HTR-8/SVneo (cell line): ENCODE results near the gene GEMIN5.

ENCODE experiments used
- DNase-seq: peaks from one replicate; pipeline ENCODE4 v3.0.0; 2011; ENCODE audit warnings: low spot score, mixed read lengths; ENCODE audit not compliant: insufficient read length
- FAIRE-seq: peaks from 2 replicates; lab custom pipeline; 2011; peaks lifted over from hg19 to GRCh38; lab: Jason Lieb, UNC

GEMIN5 gene

DNA sequence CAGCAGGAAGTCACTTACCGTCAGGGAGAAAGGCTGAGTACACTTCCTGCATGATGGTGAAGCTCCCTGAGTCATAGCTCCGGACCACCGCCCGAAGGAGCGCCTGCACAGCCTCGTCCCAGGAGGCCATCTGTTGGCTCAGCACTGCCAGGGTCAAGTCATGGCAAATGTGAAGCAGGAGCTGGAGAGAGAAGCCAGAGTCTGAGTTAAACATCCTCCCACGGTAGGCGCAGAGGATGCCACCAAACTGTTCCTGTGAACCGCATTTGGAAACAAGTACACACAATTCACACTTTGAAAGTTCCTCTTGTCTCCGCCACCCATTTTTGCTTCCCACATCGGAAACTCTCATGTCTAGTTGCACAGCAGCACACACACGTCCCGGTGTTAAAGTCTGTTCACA lies 45.6 kb downstream of the GEMIN5 start:
- DNase-seq (no peak), FAIRE-seq (no peak)

DNA sequence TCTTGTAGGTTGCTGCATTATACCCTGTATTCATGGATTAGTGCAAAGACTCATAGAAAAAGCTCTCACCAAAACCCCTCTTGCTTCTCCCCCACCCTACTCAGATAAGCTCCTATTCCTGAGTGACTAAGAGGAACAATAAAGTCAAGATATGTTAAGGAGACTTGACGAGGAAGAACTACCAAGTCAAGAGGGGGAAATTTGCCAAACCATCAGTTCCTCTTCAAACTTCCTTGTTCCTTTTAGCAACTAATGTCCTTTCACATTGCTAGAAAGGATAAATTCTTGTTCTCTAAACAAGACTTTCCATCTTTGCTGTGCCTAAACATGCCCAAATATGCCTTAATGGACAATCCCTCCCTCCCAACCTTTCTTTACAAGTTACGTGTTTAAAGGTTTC lies 52.6 kb downstream of the GEMIN5 start:
- FAIRE-seq = no peak
- DNase-seq = no peak

DNA sequence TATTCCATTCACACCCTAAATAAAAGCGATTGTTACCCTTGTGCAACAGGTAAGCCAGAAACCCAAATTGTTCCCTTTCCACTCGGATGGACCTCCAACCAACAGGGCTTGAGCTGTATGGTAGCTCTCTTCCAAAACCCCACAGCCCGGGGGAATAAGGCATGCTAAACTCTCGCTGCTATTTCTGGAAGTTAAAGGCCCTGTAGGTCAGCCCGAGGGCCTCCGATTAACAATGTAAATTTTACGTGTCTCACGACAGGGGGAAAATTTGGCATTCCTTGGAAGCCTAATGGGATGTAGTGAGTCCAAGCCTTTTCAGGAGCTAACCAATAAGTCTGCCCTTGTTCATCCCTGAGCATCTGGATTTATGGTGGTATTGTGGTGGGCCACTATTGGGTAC lies 53.6 kb downstream of the GEMIN5 start:
- DNase-seq = no peak
- no peak for FAIRE-seq

DNA sequence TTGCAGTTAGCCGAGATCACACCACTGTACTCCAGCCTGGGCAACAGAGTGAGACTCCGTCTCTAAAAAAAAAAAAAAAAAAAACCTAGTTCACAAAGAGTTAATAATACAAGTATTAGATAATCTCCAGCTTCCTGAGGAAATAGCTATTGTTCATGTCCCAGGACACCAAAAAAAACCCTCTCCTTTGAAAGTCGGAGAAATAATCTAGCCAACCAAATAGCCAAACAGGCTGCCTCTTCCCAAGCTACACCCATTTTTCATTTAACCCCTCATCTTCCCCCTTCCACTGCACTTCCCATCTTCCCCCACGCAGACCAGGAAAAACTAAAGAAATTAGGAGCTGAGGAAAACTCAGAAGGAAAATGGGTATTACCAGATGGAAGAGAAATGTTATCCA lies 56.0 kb downstream of the GEMIN5 start:
- no peak for DNase-seq
- FAIRE-seq = no peak

DNA sequence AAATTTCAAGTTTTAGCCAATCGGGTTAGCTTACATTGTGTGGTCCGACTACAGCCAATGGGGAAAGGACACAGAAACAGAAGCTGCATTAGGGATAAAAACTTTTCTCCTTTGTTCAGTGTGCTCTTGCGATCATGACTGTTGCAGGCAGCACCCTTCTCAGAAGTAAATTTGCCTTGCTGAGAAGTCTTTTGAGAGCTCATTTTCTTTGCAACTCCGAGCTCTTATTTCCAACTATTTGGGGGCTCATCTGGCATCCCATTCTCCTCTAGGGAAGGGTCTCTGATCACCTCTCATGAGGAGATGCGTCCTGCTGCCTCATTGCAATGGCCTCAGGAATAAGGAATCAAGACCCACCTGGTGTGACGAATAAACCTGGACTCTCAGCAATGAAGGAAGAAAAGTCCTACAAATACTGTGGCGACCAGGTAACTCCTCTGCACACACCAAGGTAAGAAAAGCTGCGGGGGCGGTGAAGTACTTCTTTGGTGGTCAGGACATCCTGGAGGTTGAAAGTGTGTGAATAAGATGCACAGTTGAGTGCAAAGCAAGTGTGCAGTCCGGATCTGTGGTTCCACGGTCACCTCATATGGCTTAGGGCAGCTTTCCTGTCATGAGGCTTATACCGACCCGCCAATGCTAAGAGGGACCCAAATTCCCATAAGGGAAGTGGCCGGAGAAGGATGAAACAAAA lies 59.2 kb downstream of the GEMIN5 start:
- DNase-seq = no peak
- no peak for FAIRE-seq

- DNase-seq = no peak
- no peak for FAIRE-seq
Measured at GRCh38 chr5:154873791-154874331, 64.2 kb downstream of the GEMIN5 start.

- FAIRE-seq (no peak), DNase-seq (no peak)
Measured at GRCh38 chr5:154871734-154872133, 66.3 kb downstream of the GEMIN5 start.

- peak; percentile 22 for DNase-seq
- no peak for FAIRE-seq
Measured at GRCh38 chr5:154868702-154869101, 69.3 kb downstream of the GEMIN5 start.

GRCh38 chr5:154866841-154867240 lies 71.2 kb downstream of the GEMIN5 start:
- DNase-seq (no peak), FAIRE-seq (no peak)

- FAIRE-seq = no peak
- DNase-seq = no peak
Measured at GRCh38 chr5:154865466-154866184, 72.4 kb downstream of the GEMIN5 start.

DNA sequence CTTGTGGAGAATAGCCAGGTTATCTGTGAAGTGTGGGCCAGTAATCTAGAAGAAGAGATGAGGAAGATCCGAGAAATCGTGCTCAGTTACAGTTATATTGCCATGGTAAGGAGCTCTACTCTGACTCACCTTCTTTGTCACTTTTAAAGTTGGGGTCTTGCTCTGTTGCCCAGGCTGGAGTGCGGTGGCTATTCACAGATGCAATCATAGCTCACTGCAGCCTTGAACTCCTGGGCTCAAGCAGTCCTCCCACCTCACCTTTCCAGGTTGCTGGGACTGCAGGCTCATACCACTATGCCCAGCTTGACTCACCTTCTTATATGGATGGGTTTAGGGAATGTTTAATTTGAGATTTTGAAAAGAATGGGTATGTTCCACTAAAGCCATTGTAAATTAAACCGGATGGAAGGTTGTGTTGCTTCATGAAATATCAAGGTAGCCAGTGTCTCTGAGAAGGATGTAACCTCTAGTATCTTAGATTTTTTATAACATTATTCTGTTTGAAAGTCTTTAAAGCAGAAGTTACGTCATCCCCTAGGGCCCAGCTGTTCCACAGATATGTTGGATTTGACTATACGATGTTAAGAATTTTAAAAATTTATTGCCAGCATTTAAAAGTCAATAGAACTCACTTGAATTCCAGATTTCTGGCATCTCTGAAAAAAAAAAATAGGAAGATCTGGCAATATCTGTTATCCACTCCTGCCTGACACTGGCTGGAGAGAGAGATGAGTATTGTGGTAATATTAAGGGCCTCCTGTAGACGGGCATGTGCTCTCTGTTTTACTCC lies 74.5 kb downstream of the GEMIN5 start:
- FAIRE-seq (no peak), DNase-seq (no peak)

GRCh38 chr5:154862766-154863165 lies 75.2 kb downstream of the GEMIN5 start:
- DNase-seq = no peak
- FAIRE-seq = no peak

DNA sequence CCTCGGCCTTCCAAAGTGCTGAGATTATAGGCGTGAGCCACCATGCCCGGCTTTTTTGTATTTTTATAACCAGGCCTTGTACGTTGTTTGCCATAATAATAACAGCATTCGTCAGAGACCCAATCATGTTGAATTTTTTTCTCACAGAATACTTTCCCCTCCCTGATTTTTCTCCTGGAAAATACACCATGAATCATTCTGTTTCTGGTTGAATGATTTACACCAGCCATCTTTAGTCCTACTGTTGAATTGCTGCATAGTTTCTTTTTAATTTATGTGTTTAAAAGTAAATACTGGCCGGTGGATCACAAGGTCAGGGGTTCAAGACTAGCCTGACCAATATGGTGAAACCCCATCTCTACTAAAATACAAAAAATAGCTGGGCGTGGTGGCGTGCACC lies 76.1 kb downstream of the GEMIN5 start:
- FAIRE-seq (no peak), DNase-seq (no peak)

DNA sequence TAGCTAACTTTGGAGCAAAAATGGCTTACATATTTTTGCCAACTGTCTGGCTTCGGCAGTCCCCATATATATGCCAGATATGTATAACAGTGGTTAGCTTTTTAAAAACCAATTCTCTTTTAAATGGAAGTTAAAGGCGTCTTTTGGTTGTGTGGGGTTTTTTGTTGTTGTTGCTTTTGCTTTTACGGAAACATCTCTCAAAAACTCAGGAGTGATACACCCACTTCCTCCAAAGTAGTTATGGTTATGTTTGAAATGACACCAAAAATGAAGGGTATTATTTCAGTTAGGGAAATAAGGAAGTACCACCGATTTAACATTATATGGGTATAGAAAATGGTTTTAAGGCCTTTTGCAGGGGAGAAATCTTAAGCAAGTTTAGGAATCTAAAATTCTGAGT lies 77.2 kb downstream of the GEMIN5 start:
- FAIRE-seq (no peak), DNase-seq (no peak)

- DNase-seq (no peak), FAIRE-seq (no peak)
Measured at GRCh38 chr5:154860123-154860522, 77.9 kb downstream of the GEMIN5 start.

DNA sequence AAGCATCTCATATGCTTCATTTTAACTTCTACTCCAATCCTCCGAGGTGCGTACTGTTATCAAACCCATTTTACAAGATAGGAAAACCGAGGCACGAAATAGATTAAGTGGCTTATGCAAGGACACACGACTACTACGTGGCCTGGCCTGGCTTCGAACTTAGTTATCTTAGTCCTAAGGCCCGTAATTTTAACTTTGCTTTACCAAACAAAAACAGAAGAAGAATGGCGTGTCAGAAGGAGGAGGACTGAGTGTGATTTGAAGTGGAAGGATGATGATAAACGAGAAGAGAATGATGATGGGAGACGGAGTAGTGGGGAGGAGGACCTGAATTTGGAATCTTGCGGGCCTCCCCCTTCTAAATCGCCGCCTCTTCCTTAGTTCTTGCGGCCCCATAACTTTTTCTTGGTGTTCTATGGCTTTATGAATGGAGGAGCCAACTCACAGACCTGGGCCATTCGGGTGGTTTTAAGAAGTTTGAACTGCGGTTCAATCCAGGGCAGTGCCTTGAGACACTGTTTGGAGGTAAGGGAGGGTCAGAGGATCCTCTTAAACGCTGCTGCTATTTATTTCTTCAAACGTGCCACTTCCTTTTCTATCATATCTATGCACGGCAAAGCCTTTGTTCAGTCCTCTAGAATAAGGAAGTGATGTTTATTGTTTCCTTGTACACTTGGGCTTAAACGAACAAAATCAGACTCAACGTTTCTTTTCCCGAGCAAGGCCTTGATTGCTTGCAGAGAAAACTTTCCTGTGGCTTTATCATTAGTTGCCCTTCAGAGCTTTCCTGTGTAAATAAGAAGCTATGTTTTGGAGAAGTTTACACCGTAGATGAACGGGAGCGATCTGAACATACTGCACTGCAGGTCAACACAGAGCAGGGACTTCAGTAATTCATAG lies 78.8 kb downstream of the GEMIN5 start:
- DNase-seq (no peak), FAIRE-seq (no peak)

GRCh38 chr5:154858297-154858971 lies 79.6 kb downstream of the GEMIN5 start, which contains the start of gene CNOT8:
Gene CNOT8, plus strand, starts transcription at chr5:154858627. Its CDS starts 4,652 bp downstream, at chr5:154863279.
- FAIRE-seq (peak; percentile 68), DNase-seq (peak; percentile 90)

GRCh38 chr5:154857530-154858296 lies 80.3 kb downstream of the GEMIN5 start:
- DNase-seq (peak; percentile 92), FAIRE-seq (peak; percentile 57)
